Measurements from ENCODE around the gene SLC17A8.
"Not testable (repeated sequence)": the region's sequence is repeated elsewhere in the genome, so short reads cannot be mapped to it uniquely, and the experiment has no call there.

Gene SLC17A8

GRCh38 chr12:100356644-100357223, at the start of gene SLC17A8:
Gene SLC17A8, plus strand, starts transcription at chr12:100357074. Its CDS starts 318 bp downstream, at chr12:100357392.
- no peak for DNase-seq (ENCODE audit: low spot score)

- DNase-seq (ENCODE audit: low spot score) = not testable (repeated sequence)
Observed at GRCh38 chr12:100308138-100308537, 48.7 kb upstream of the SLC17A8 start.

GRCh38 chr12:100311317-100311716, 45.6 kb upstream of the SLC17A8 start:
- DNase-seq (ENCODE audit: low spot score) = no peak

- DNase-seq (ENCODE audit: low spot score) = no peak
Observed at GRCh38 chr12:100317371-100317770, 39.5 kb upstream of the SLC17A8 start.

GRCh38 chr12:100324498-100324897, 32.4 kb upstream of the SLC17A8 start:
- no peak for DNase-seq (ENCODE audit: low spot score)

GRCh38 chr12:100326208-100326607, 30.7 kb upstream of the SLC17A8 start:
- DNase-seq (ENCODE audit: low spot score) = no peak

GRCh38 chr12:100329800-100330199, 27.1 kb upstream of the SLC17A8 start:
- DNase-seq (ENCODE audit: low spot score) = no peak

GRCh38 chr12:100331871-100332270, 25.0 kb upstream of the SLC17A8 start:
- no peak for DNase-seq (ENCODE audit: low spot score)

- no peak for DNase-seq (ENCODE audit: low spot score)
Observed at GRCh38 chr12:100332852-100333251, 24.0 kb upstream of the SLC17A8 start.

GRCh38 chr12:100337299-100337698, 19.6 kb upstream of the SLC17A8 start:
- DNase-seq (ENCODE audit: low spot score) = no peak

- no peak for DNase-seq (ENCODE audit: low spot score)
Observed at GRCh38 chr12:100337727-100338126, 19.1 kb upstream of the SLC17A8 start.

- no peak for DNase-seq (ENCODE audit: low spot score)
Observed at GRCh38 chr12:100339071-100339470, 17.8 kb upstream of the SLC17A8 start.

GRCh38 chr12:100342897-100343296, 14.0 kb upstream of the SLC17A8 start:
- not testable (repeated sequence) for DNase-seq (ENCODE audit: low spot score)

GRCh38 chr12:100344351-100344750, 12.5 kb upstream of the SLC17A8 start:
- DNase-seq (ENCODE audit: low spot score) = not testable (repeated sequence)

GRCh38 chr12:100345020-100345767, 11.7 kb upstream of the SLC17A8 start:
- no peak for DNase-seq (ENCODE audit: low spot score)

GRCh38 chr12:100346660-100347059, 10.2 kb upstream of the SLC17A8 start:
- no peak for DNase-seq (ENCODE audit: low spot score)

- peak; percentile 5 for DNase-seq (ENCODE audit: low spot score)
Observed at GRCh38 chr12:100348657-100349454, 8.0 kb upstream of the SLC17A8 start.

GRCh38 chr12:100359248-100359647, 2.4 kb downstream of the SLC17A8 start:
- no peak for DNase-seq (ENCODE audit: low spot score)

GRCh38 chr12:100359822-100360221, 2.9 kb downstream of the SLC17A8 start:
- no peak for DNase-seq (ENCODE audit: low spot score)

GRCh38 chr12:100360450-100360849, 3.6 kb downstream of the SLC17A8 start:
- DNase-seq (ENCODE audit: low spot score) = no peak

GRCh38 chr12:100364324-100364723, 7.5 kb downstream of the SLC17A8 start:
- DNase-seq (ENCODE audit: low spot score) = no peak

- DNase-seq (ENCODE audit: low spot score) = peak; percentile 17
Observed at GRCh38 chr12:100365411-100365810, 8.5 kb downstream of the SLC17A8 start.

- DNase-seq (ENCODE audit: low spot score) = no peak
Observed at GRCh38 chr12:100368066-100368465, 11.2 kb downstream of the SLC17A8 start.

All from putamen (tissue), 1 donor.